CD4-positive, alpha-beta memory T cell (primary cell): ENCODE measurements around the gene HMGXB4. TPM values are rescaled to one million over a fixed set of nuclear protein-coding genes. Genes with fewer than 3 reads are reported as not detected.

ENCODE experiments used
- CTCF ChIA-PET: fragments of 350-600 bp; sonication (Branson Sonifier 250); formaldehyde crosslinking; loops from one replicate; lab custom pipeline; 2021; ENCODE audit warnings: inconsistent platforms; ENCODE audit not compliant: partially characterized antibody; lab: Charles Lee
- POLR2A ChIA-PET: fragments of 350-600 bp; sonication (Branson Sonifier 250); formaldehyde crosslinking; loops from one replicate; lab custom pipeline; 2021; ENCODE audit not compliant: partially characterized antibody; lab: Charles Lee
- DNase-seq, 5 donors: peaks; one replicate each; pipeline versions ENCODE4 v3.0.0 to v3.0.0-alpha.2; 2020 to 2022; ENCODE audit warnings: mixed read lengths in 1 of 5
- H3K27ac ChIP-seq: one replicate; pipeline ENCODE4 v1.7.0; 2013; ENCODE audit warnings: low read depth, low read length
- H3K27me3 ChIP-seq: 2 replicates; pipeline ENCODE4 v1.7.0; 2013; ENCODE audit warnings: mild to moderate bottlenecking, low read length, moderate library complexity; ENCODE audit not compliant: insufficient read depth
- H3K36me3 ChIP-seq: 2 replicates; pipeline ENCODE4 v1.7.0; 2013; ENCODE audit warnings: mild to moderate bottlenecking, low read length, moderate library complexity; ENCODE audit not compliant: insufficient read depth
- H3K4me1 ChIP-seq: 2 replicates; pipeline ENCODE4 v1.7.0; 2013; ENCODE audit warnings: mild to moderate bottlenecking, low read length, moderate library complexity; ENCODE audit not compliant: insufficient read depth
- H3K4me3 ChIP-seq, 2 donors: one replicate each; pipeline ENCODE4 v1.7.0; 2013; ENCODE audit warnings: low read length in 2 of 2, mild to moderate bottlenecking in 1 of 2
- H3K9me3 ChIP-seq, 2 donors: one replicate each; pipeline ENCODE4 v1.7.0; 2013; ENCODE audit warnings: low read length in 2 of 2, control low read depth in 1 of 2; ENCODE audit not compliant: control insufficient read depth in 1 of 2
- H3K27ac Mint-ChIP-seq, 7 donors: one replicate each; pipeline ENCODE4 v1.8.0; 2020 to 2021; ENCODE audit warnings: mixed read lengths in 7 of 7, mild to moderate bottlenecking in 6 of 7, inconsistent platforms in 3 of 7, moderate library complexity in 3 of 7
- H3K27me3 Mint-ChIP-seq, 2 donors: one replicate each; pipeline ENCODE4 v1.8.0; 2020 to 2021; ENCODE audit warnings: mixed read lengths in 2 of 2
- H3K36me3 Mint-ChIP-seq, 2 donors: one replicate each; pipeline ENCODE4 v1.8.0; 2020 to 2021; ENCODE audit warnings: mixed read lengths in 2 of 2, inconsistent platforms in 1 of 2, mild to moderate bottlenecking in 1 of 2
- H3K4me1 Mint-ChIP-seq, 4 donors: one replicate each; pipeline ENCODE4 v1.8.0; 2020 to 2021; ENCODE audit warnings: mixed read lengths in 4 of 4, mild to moderate bottlenecking in 1 of 4
- H3K4me3 Mint-ChIP-seq, 8 donors: one replicate each; pipeline ENCODE4 v1.8.0; 2020 to 2021; ENCODE audit warnings: mixed read lengths in 8 of 8, mild to moderate bottlenecking in 7 of 8, moderate library complexity in 6 of 8, inconsistent platforms in 3 of 8
- H3K9me3 Mint-ChIP-seq, 8 donors: one replicate each; pipeline ENCODE4 v1.8.0; 2020 to 2021; ENCODE audit warnings: mixed read lengths in 8 of 8, mild to moderate bottlenecking in 5 of 8, inconsistent platforms in 3 of 8, moderate library complexity in 1 of 8
- intact Hi-C: fragments of 100-400 bp; cut with micrococcal nuclease; formaldehyde crosslinking; loops from one replicate; pipeline ENCODE4 v1.15.1; 2023
- polyA plus RNA-seq, 2 donors: library from polyadenylated mRNA; unstranded; fragments of 300-500 nt; fragmentation: Illumina TruSeq; gene quantifications; one replicate each; pipeline ENCODE4 v1.2.3, GENCODE V29; 2021
- total RNA-seq, 2 experiments: library from RNA; stranded (reverse); gene quantifications; one replicate each; pipeline ENCODE4 v1.2.3, GENCODE V29; 2021

Gene HMGXB4
- total and polyA plus RNA-seq, 4 experiments from 2014 or later: 8.7 to 25.3 (median 17.5) TPM

DNA sequence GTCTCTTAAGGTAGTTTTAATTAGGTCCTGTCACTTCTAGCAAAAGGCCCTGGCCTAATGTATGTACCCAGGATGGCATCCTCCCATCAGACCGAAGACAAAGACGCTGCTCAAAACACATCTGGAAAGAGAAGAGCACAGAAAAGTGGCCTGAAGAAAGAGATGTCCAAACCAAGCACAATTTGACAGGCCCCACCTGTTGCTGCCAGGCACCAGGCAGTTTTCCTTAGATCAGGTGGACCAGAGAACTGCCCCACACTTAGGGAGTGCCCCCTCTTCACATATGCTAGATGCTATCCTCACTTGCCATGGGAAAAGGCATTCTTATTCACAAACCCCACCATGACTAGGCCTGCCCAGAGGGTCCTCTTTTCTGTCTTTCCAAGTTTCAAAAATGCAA, 3.3 kb upstream of the HMGXB4 start:
- CTCF ChIA-PET: interaction anchor here (1.6 kb wide), 1 partner anchor 22 kb away, joined by 4 read pairs; no protein-coding TSS in a partner anchor

DNA sequence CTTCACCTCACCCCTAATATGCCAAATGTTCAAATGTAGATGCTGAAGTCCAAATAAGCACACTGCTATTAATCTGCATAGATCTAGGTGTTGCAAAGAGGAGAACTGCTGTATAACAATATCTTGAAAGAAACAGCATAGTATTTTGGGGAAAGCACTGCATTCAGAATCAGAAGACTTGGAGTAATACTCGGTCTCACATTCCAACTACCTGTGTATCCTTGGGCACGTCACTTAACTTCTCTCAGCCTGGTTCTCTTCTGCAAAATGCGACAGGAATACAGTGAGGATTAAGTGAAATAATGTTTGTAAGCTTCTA, 332 bp upstream of the HMGXB4 start:
- Histone ChIP-seq H3K4me1 (peaks cover 18% of the 10 kb centered on the region), H3K9me3 (no peaks in the 10 kb centered on the region), H3K36me3 (no peaks in the 10 kb centered on the region), H3K4me3 (peak overlapping the region; percentile 63 to 73), H3K27ac (peak overlapping the region; percentile 92), H3K27me3 (no peaks in the 10 kb centered on the region)
- Mint-ChIP-seq H3K27me3 (no peaks in the 10 kb centered on the region), H3K27ac (peak overlapping the region; percentile 90 to 98 (median 97)), H3K4me3 (peak overlapping the region; percentile 87 to 95 (median 92)), H3K36me3 (peaks cover 0 to 4% of the 10 kb centered on the region in 2 donors), H3K4me1 (peaks cover 20 to 36% (median 25%) of the 10 kb centered on the region in 4 donors), H3K9me3 (no peaks in the 10 kb centered on the region)
- POLR2A ChIA-PET: interaction anchor here (0.8 to 3.4 kb wide), 10 partner anchors 9 to 143 kb away, joined by 3 to 55 read pairs (median 6); partner anchors contain the start of genes MCM5 and TOM1
- CTCF ChIA-PET: interaction anchor here (0.8 to 1.8 kb wide), 5 partner anchors 12 to 868 kb away, joined by 3 to 8 read pairs (median 3); partner anchors contain the start of gene TOM1
- DNase-seq: no peak
- intact Hi-C loops: loop anchor here (1.0 kb wide), 1 partner anchor 42 kb away; the partner anchor contains the start of gene TOM1

More for the DNA sequence above, 3.3 kb upstream of the HMGXB4 start:
- POLR2A ChIA-PET: no interaction called here
- Histone ChIP-seq H3K9me3 (no peaks in the 10 kb centered on the region), H3K27me3 (no peaks in the 10 kb centered on the region), H3K27ac (no peak overlapping the region), H3K4me3 (no peak overlapping the region), H3K36me3 (no peaks in the 10 kb centered on the region), H3K4me1 (peaks cover 15% of the 10 kb centered on the region)
- intact Hi-C loops: no loop called here
- no peaks in the 10 kb centered on the region for H3K9me3 Mint-ChIP-seq
- H3K4me3 Mint-ChIP-seq: no peak overlapping the region
- H3K27me3 Mint-ChIP-seq: peaks cover 2% of the 10 kb centered on the region in 2 donors
- peaks cover 16 to 21% (median 16%) of the 10 kb centered on the region in 4 donors for H3K4me1 Mint-ChIP-seq
- DNase-seq: no peak
- H3K36me3 Mint-ChIP-seq: peaks cover 0 to 4% of the 10 kb centered on the region in 2 donors
- H3K27ac Mint-ChIP-seq: peak overlapping the region in 1 of 7 donors; percentile 27

GRCh38 chr22:35258191-35258988, 1.1 kb downstream of the HMGXB4 start:
- no peak for DNase-seq
- Histone ChIP-seq H3K27ac (peak overlapping the region; percentile 92), H3K4me1 (peaks cover 18% of the 10 kb centered on the region), H3K4me3 (peak overlapping the region; percentile 55 to 73), H3K36me3 (peaks cover 6% of the 10 kb centered on the region), H3K27me3 (no peaks in the 10 kb centered on the region), H3K9me3 (no peaks in the 10 kb centered on the region)
- H3K4me3 Mint-ChIP-seq: peak overlapping the region; percentile 93 to 96 (median 94)
- H3K4me1 Mint-ChIP-seq: peaks cover 20 to 36% (median 25%) of the 10 kb centered on the region in 4 donors
- intact Hi-C loops: no loop called here
- POLR2A ChIA-PET: interaction anchor here (0.7 to 3.4 kb wide), 14 partner anchors 8 to 142 kb away, joined by 3 to 55 read pairs (median 5); partner anchors contain the start of genes MCM5 and TOM1
- peaks cover 0 to 13% of the 10 kb centered on the region in 2 donors for H3K36me3 Mint-ChIP-seq
- CTCF ChIA-PET: interaction anchor here (0.5 to 1.8 kb wide), 10 partner anchors 8 to 867 kb away, joined by 3 to 8 read pairs (median 4); partner anchors contain the start of gene TOM1
- H3K27me3 Mint-ChIP-seq: no peaks in the 10 kb centered on the region
- H3K9me3 Mint-ChIP-seq: no peaks in the 10 kb centered on the region
- peak overlapping the region; percentile 88 to 97 (median 95) for H3K27ac Mint-ChIP-seq

DNA sequence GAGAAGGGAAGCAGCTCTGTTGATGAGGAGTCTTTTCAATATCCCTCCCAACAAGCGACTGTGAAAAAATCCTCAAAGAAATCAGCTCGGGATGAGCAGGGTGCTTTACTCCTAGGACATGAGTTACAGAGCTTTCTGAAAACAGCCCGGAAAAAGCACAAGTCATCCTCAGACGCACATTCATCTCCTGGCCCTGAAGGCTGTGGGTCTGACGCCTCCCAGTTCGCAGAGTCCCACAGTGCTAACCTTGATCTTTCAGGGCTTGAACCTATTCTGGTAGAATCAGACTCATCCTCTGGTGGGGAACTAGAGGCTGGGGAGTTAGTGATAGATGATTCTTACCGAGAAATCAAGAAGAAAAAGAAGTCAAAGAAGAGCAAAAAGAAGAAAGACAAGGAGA, 7.7 kb downstream of the HMGXB4 start:
- peaks cover 6 to 14% (median 12%) of the 10 kb centered on the region in 4 donors for H3K4me1 Mint-ChIP-seq
- no peaks in the 10 kb centered on the region for H3K27me3 Mint-ChIP-seq
- no peaks in the 10 kb centered on the region for H3K9me3 ChIP-seq
- H3K9me3 Mint-ChIP-seq: no peaks in the 10 kb centered on the region
- peaks cover 44 to 59% of the 10 kb centered on the region in 2 donors for H3K36me3 Mint-ChIP-seq
- H3K27ac ChIP-seq: no peak overlapping the region
- no peak overlapping the region for H3K27ac Mint-ChIP-seq
- no peak overlapping the region for H3K4me3 ChIP-seq
- H3K4me1 ChIP-seq: no peaks in the 10 kb centered on the region
- H3K36me3 ChIP-seq: peaks cover 52% of the 10 kb centered on the region
- ChIA-PET POLR2A (no interaction called here), CTCF (no interaction called here)
- no peak for DNase-seq
- H3K4me3 Mint-ChIP-seq: no peak overlapping the region
- intact Hi-C loops: no loop called here
- H3K27me3 ChIP-seq: no peaks in the 10 kb centered on the region

- intact Hi-C loops: no loop called here
- Histone ChIP-seq H3K36me3 (peaks cover 52% of the 10 kb centered on the region), H3K4me1 (no peaks in the 10 kb centered on the region), H3K27ac (no peak overlapping the region), H3K9me3 (no peaks in the 10 kb centered on the region), H3K27me3 (no peaks in the 10 kb centered on the region), H3K4me3 (no peak overlapping the region)
- Mint-ChIP-seq H3K4me1 (peaks cover 6 to 14% (median 9%) of the 10 kb centered on the region in 4 donors), H3K27ac (no peak overlapping the region), H3K27me3 (no peaks in the 10 kb centered on the region), H3K9me3 (no peaks in the 10 kb centered on the region), H3K4me3 (no peak overlapping the region), H3K36me3 (peaks cover 44 to 63% of the 10 kb centered on the region in 2 donors)
- no peak for DNase-seq
- POLR2A ChIA-PET: interaction anchor here (1.1 kb wide), 1 partner anchor 9 kb away, joined by 6 read pairs; the partner anchor contains the start of gene HMGXB4
- CTCF ChIA-PET: interaction anchor here (0.8 to 0.9 kb wide), 3 partner anchors 8 to 85 kb away, joined by 3 read pairs; no protein-coding TSS in a partner anchor
These were observed 9.0 kb downstream of the HMGXB4 start for GRCh38 chr22:35266277-35266676.

- ChIA-PET CTCF (no interaction called here), POLR2A (interaction anchor here (1.7 to 1.8 kb wide), 2 partner anchors 12 to 30 kb away, joined by 4 read pairs; partner anchors contain the start of gene TOM1)
- no peak overlapping the region for H3K27ac ChIP-seq
- H3K4me1 Mint-ChIP-seq: peaks cover 16 to 40% (median 24%) of the 10 kb centered on the region in 4 donors
- DNase-seq: no peak
- H3K4me3 ChIP-seq: no peak overlapping the region
- intact Hi-C loops: no loop called here
- no peaks in the 10 kb centered on the region for H3K27me3 ChIP-seq
- no peaks in the 10 kb centered on the region for H3K9me3 ChIP-seq
- H3K27me3 Mint-ChIP-seq: no peaks in the 10 kb centered on the region
- H3K4me3 Mint-ChIP-seq: no peak overlapping the region
- peaks cover 34% of the 10 kb centered on the region for H3K36me3 ChIP-seq
- peaks cover 44 to 57% of the 10 kb centered on the region in 2 donors for H3K36me3 Mint-ChIP-seq
- H3K27ac Mint-ChIP-seq: no peak overlapping the region
- no peaks in the 10 kb centered on the region for H3K9me3 Mint-ChIP-seq
- H3K4me1 ChIP-seq: peaks cover 10% of the 10 kb centered on the region
These were observed 12.3 kb downstream of the HMGXB4 start for GRCh38 chr22:35269630-35270029.
